ENCODE data around the gene SVOP.

The SVOP gene

GRCh38 chr12:109020796-109021380 lies at the start of gene SVOP:
TSS of gene SVOP (minus strand) at chr12:109021068. CDS start at chr12:109020868, 200 bp downstream.
- Histone ChIP-seq H3K4me3 (ENCODE audit: low read length in 2 of 2) (no peak within 1 kb of the TSS), H3K9me3 (ENCODE audit: control insufficient read depth in 2 of 2, low read length in 2 of 2) (no peaks in the 10 kb centered on the region), H3K9ac (ENCODE audit: low read depth in 1 of 2, low read length in 2 of 2) (no peak within 1 kb of the TSS)

GRCh38 chr12:109069307-109070271 lies 48.7 kb upstream of the SVOP start:
- Histone ChIP-seq H3K27ac (ENCODE audit: low read depth in 2 of 2, low read length in 2 of 2) (peak overlapping the region; percentile 83 to 84), H3K27me3 (ENCODE audit: control insufficient read depth in 2 of 2, insufficient read depth in 2 of 2, low read length in 2 of 2) (no peaks in the 10 kb centered on the region), H3K4me3 (ENCODE audit: low read length in 2 of 2) (peak overlapping the region; percentile 51 to 60), H3K36me3 (ENCODE audit: control insufficient read depth in 2 of 2, insufficient read depth in 2 of 2, low read length in 2 of 2) (peaks cover 32 to 47% of the 10 kb centered on the region in 2 donors), H3K9ac (ENCODE audit: low read depth in 1 of 2, low read length in 2 of 2) (peak overlapping the region; percentile 47 to 66), H3K9me3 (ENCODE audit: control insufficient read depth in 2 of 2, low read length in 2 of 2) (no peaks in the 10 kb centered on the region), H3K4me1 (ENCODE audit: control insufficient read depth in 2 of 2, insufficient read depth in 2 of 2, low read length in 2 of 2) (peaks cover 17 to 28% of the 10 kb centered on the region in 2 donors)

More at GRCh38 chr12:109020796-109021380, at the start of gene SVOP:
- Histone ChIP-seq H3K4me1 (ENCODE audit: control insufficient read depth in 2 of 2, insufficient read depth in 2 of 2, low read length in 2 of 2) (no peaks in the 10 kb centered on the region), H3K36me3 (ENCODE audit: control insufficient read depth in 2 of 2, insufficient read depth in 2 of 2, low read length in 2 of 2) (no peaks in the 10 kb centered on the region), H3K27ac (ENCODE audit: low read depth in 2 of 2, low read length in 2 of 2) (no peak within 1 kb of the TSS), H3K27me3 (ENCODE audit: control insufficient read depth in 2 of 2, insufficient read depth in 2 of 2, low read length in 2 of 2) (peaks cover 0 to 4% of the 10 kb centered on the region in 2 donors)

- Histone ChIP-seq H3K4me3 (ENCODE audit: low read length in 2 of 2) (no peak overlapping the region), H3K36me3 (ENCODE audit: control insufficient read depth in 2 of 2, insufficient read depth in 2 of 2, low read length in 2 of 2) (peaks cover 11 to 23% of the 10 kb centered on the region in 2 donors), H3K27ac (ENCODE audit: low read depth in 2 of 2, low read length in 2 of 2) (peak overlapping the region in 1 of 2 donors; percentile 63), H3K9me3 (ENCODE audit: control insufficient read depth in 2 of 2, low read length in 2 of 2) (no peaks in the 10 kb centered on the region), H3K9ac (ENCODE audit: low read depth in 1 of 2, low read length in 2 of 2) (peak overlapping the region in 1 of 2 donors; percentile 8), H3K4me1 (ENCODE audit: control insufficient read depth in 2 of 2, insufficient read depth in 2 of 2, low read length in 2 of 2) (peaks cover 17 to 28% of the 10 kb centered on the region in 2 donors), H3K27me3 (ENCODE audit: control insufficient read depth in 2 of 2, insufficient read depth in 2 of 2, low read length in 2 of 2) (no peaks in the 10 kb centered on the region)
Measured at GRCh38 chr12:109065853-109066193, 45.0 kb upstream of the SVOP start.

- Histone ChIP-seq H3K9me3 (ENCODE audit: control insufficient read depth in 2 of 2, low read length in 2 of 2) (no peaks in the 10 kb centered on the region), H3K36me3 (ENCODE audit: control insufficient read depth in 2 of 2, insufficient read depth in 2 of 2, low read length in 2 of 2) (peaks cover 11 to 21% of the 10 kb centered on the region in 2 donors), H3K27ac (ENCODE audit: low read depth in 2 of 2, low read length in 2 of 2) (peak overlapping the region; percentile 16 to 63), H3K4me3 (ENCODE audit: low read length in 2 of 2) (no peak overlapping the region), H3K9ac (ENCODE audit: low read depth in 1 of 2, low read length in 2 of 2) (peak overlapping the region in 1 of 2 donors; percentile 8), H3K4me1 (ENCODE audit: control insufficient read depth in 2 of 2, insufficient read depth in 2 of 2, low read length in 2 of 2) (peaks cover 15 to 25% of the 10 kb centered on the region in 2 donors), H3K27me3 (ENCODE audit: control insufficient read depth in 2 of 2, insufficient read depth in 2 of 2, low read length in 2 of 2) (no peaks in the 10 kb centered on the region)
Measured at GRCh38 chr12:109065154-109065852, 44.4 kb upstream of the SVOP start.

GRCh38 chr12:109064143-109064542 lies 43.3 kb upstream of the SVOP start:
- no peaks in the 10 kb centered on the region for H3K9me3 ChIP-seq (ENCODE audit: control insufficient read depth in 2 of 2, low read length in 2 of 2)
- no peak overlapping the region for H3K4me3 ChIP-seq (ENCODE audit: low read length in 2 of 2)
- peaks cover 13 to 25% of the 10 kb centered on the region in 2 donors for H3K36me3 ChIP-seq (ENCODE audit: control insufficient read depth in 2 of 2, insufficient read depth in 2 of 2, low read length in 2 of 2)
- peaks cover 13 to 21% of the 10 kb centered on the region in 2 donors for H3K4me1 ChIP-seq (ENCODE audit: control insufficient read depth in 2 of 2, insufficient read depth in 2 of 2, low read length in 2 of 2)
- H3K27ac ChIP-seq (ENCODE audit: low read depth in 2 of 2, low read length in 2 of 2): no peak overlapping the region
- no peaks in the 10 kb centered on the region for H3K27me3 ChIP-seq (ENCODE audit: control insufficient read depth in 2 of 2, insufficient read depth in 2 of 2, low read length in 2 of 2)
- no peak overlapping the region for H3K9ac ChIP-seq (ENCODE audit: low read depth in 1 of 2, low read length in 2 of 2)

- H3K9ac ChIP-seq (ENCODE audit: low read depth in 1 of 2, low read length in 2 of 2): no peak overlapping the region
- H3K9me3 ChIP-seq (ENCODE audit: control insufficient read depth in 2 of 2, low read length in 2 of 2): no peaks in the 10 kb centered on the region
- no peaks in the 10 kb centered on the region for H3K4me1 ChIP-seq (ENCODE audit: control insufficient read depth in 2 of 2, insufficient read depth in 2 of 2, low read length in 2 of 2)
- H3K36me3 ChIP-seq (ENCODE audit: control insufficient read depth in 2 of 2, insufficient read depth in 2 of 2, low read length in 2 of 2): peaks cover 4 to 20% of the 10 kb centered on the region in 2 donors
- H3K27me3 ChIP-seq (ENCODE audit: control insufficient read depth in 2 of 2, insufficient read depth in 2 of 2, low read length in 2 of 2): no peaks in the 10 kb centered on the region
- H3K4me3 ChIP-seq (ENCODE audit: low read length in 2 of 2): no peak overlapping the region
- no peak overlapping the region for H3K27ac ChIP-seq (ENCODE audit: low read depth in 2 of 2, low read length in 2 of 2)
Measured at GRCh38 chr12:109058773-109059172, 37.9 kb upstream of the SVOP start.

GRCh38 chr12:109057376-109057775 lies 36.5 kb upstream of the SVOP start:
- Histone ChIP-seq H3K4me3 (ENCODE audit: low read length in 2 of 2) (no peak overlapping the region), H3K27ac (ENCODE audit: low read depth in 2 of 2, low read length in 2 of 2) (no peak overlapping the region), H3K27me3 (ENCODE audit: control insufficient read depth in 2 of 2, insufficient read depth in 2 of 2, low read length in 2 of 2) (no peaks in the 10 kb centered on the region), H3K36me3 (ENCODE audit: control insufficient read depth in 2 of 2, insufficient read depth in 2 of 2, low read length in 2 of 2) (peaks cover 2 to 15% of the 10 kb centered on the region in 2 donors), H3K4me1 (ENCODE audit: control insufficient read depth in 2 of 2, insufficient read depth in 2 of 2, low read length in 2 of 2) (peaks cover 0 to 5% of the 10 kb centered on the region in 2 donors), H3K9me3 (ENCODE audit: control insufficient read depth in 2 of 2, low read length in 2 of 2) (no peaks in the 10 kb centered on the region), H3K9ac (ENCODE audit: low read depth in 1 of 2, low read length in 2 of 2) (no peak overlapping the region)

- Histone ChIP-seq H3K27ac (ENCODE audit: low read depth in 2 of 2, low read length in 2 of 2) (no peak overlapping the region), H3K36me3 (ENCODE audit: control insufficient read depth in 2 of 2, insufficient read depth in 2 of 2, low read length in 2 of 2) (peaks cover 2 to 15% of the 10 kb centered on the region in 2 donors), H3K9me3 (ENCODE audit: control insufficient read depth in 2 of 2, low read length in 2 of 2) (no peaks in the 10 kb centered on the region), H3K9ac (ENCODE audit: low read depth in 1 of 2, low read length in 2 of 2) (no peak overlapping the region), H3K4me3 (ENCODE audit: low read length in 2 of 2) (no peak overlapping the region), H3K27me3 (ENCODE audit: control insufficient read depth in 2 of 2, insufficient read depth in 2 of 2, low read length in 2 of 2) (no peaks in the 10 kb centered on the region), H3K4me1 (ENCODE audit: control insufficient read depth in 2 of 2, insufficient read depth in 2 of 2, low read length in 2 of 2) (peaks cover 4 to 7% of the 10 kb centered on the region in 2 donors)
Measured at GRCh38 chr12:109056891-109057290, 36.0 kb upstream of the SVOP start.

- H3K9me3 ChIP-seq (ENCODE audit: control insufficient read depth in 2 of 2, low read length in 2 of 2): no peaks in the 10 kb centered on the region
Measured at GRCh38 chr12:109054520-109054919, 33.7 kb upstream of the SVOP start.

More at GRCh38 chr12:109054520-109054919, 33.7 kb upstream of the SVOP start:
- Histone ChIP-seq H3K4me1 (ENCODE audit: control insufficient read depth in 2 of 2, insufficient read depth in 2 of 2, low read length in 2 of 2) (peaks cover 6 to 8% of the 10 kb centered on the region in 2 donors), H3K36me3 (ENCODE audit: control insufficient read depth in 2 of 2, insufficient read depth in 2 of 2, low read length in 2 of 2) (peaks cover 0 to 12% of the 10 kb centered on the region in 2 donors), H3K4me3 (ENCODE audit: low read length in 2 of 2) (no peak overlapping the region), H3K27me3 (ENCODE audit: control insufficient read depth in 2 of 2, insufficient read depth in 2 of 2, low read length in 2 of 2) (no peaks in the 10 kb centered on the region), H3K9ac (ENCODE audit: low read depth in 1 of 2, low read length in 2 of 2) (peak overlapping the region in 1 of 2 donors; percentile 27), H3K27ac (ENCODE audit: low read depth in 2 of 2, low read length in 2 of 2) (no peak overlapping the region)
